DMS53 treated with DMSO at 0.1 percent for 48 hours (cell line): Measurements from ENCODE around the gene FAM111B.
"Not testable (repeated sequence)": the region's sequence is repeated elsewhere in the genome, so short reads cannot be mapped to it uniquely, and the experiment has no call there.

Experiments
- DNase-seq: peaks from one replicate; lab custom pipeline; 2025; ENCODE audit not compliant: unreplicated experiment; lab: John Stamatoyannopoulos, UW

FAM111B gene

GRCh38 chr11:59097113-59097708 lies 9.8 kb upstream of the FAM111B start:
- DNase-seq: peak; percentile 5

- DNase-seq: not testable (repeated sequence)
Observed at GRCh38 chr11:59097938-59098337, 9.1 kb upstream of the FAM111B start.

- DNase-seq: peak; percentile 5
Observed at GRCh38 chr11:59102259-59102765, 4.7 kb upstream of the FAM111B start.

GRCh38 chr11:59107721-59108120 lies 684 bp downstream of the FAM111B start:
- not testable (repeated sequence) for DNase-seq

GRCh38 chr11:59112494-59112893 lies 5.5 kb downstream of the FAM111B start:
- DNase-seq: no peak

GRCh38 chr11:59114344-59114743 lies 7.3 kb downstream of the FAM111B start:
- no peak for DNase-seq

GRCh38 chr11:59115553-59115952 lies 8.5 kb downstream of the FAM111B start:
- DNase-seq: no peak

- no peak for DNase-seq
Observed at GRCh38 chr11:59117774-59118173, 10.7 kb downstream of the FAM111B start.

- DNase-seq: no peak
Observed at GRCh38 chr11:59119826-59120225, 12.8 kb downstream of the FAM111B start.

- DNase-seq: peak; percentile 47
Observed at GRCh38 chr11:59135648-59136461, 28.8 kb downstream of the FAM111B start.

- not testable (repeated sequence) for DNase-seq
Observed at GRCh38 chr11:59136551-59136950, 29.5 kb downstream of the FAM111B start.

- DNase-seq: no peak
Observed at GRCh38 chr11:59137190-59137589, 30.2 kb downstream of the FAM111B start.

GRCh38 chr11:59138643-59139042 lies 31.6 kb downstream of the FAM111B start:
- no peak for DNase-seq

GRCh38 chr11:59141191-59141590 lies 34.2 kb downstream of the FAM111B start:
- DNase-seq: no peak

- peak; percentile 0 for DNase-seq
Observed at GRCh38 chr11:59141673-59142460, 34.8 kb downstream of the FAM111B start.

GRCh38 chr11:59142530-59143507 lies 35.8 kb downstream of the FAM111B start, which contains the start of gene FAM111A:
FAM111A (plus strand) TSS chr11:59142856; CDS start chr11:59148873, 6,017 bp downstream.
- peak; percentile 64 for DNase-seq

GRCh38 chr11:59144096-59144495 lies 37.1 kb downstream of the FAM111B start:
- DNase-seq: no peak

GRCh38 chr11:59144579-59145345 lies 37.7 kb downstream of the FAM111B start:
- peak; percentile 77 for DNase-seq

GRCh38 chr11:59145534-59145933 lies 38.5 kb downstream of the FAM111B start:
- no peak for DNase-seq
